Naive B cell (primary cell): Measurements from ENCODE around the gene PDIA5. TPM values are rescaled to one million over a fixed set of nuclear protein-coding genes. Genes with fewer than 3 reads are reported as not detected.
"Not testable (repeated sequence)": the region's sequence is repeated elsewhere in the genome, so short reads cannot be mapped to it uniquely, and the experiment has no call there.

Source experiments
- ATAC-seq, 2 donors: fragments of 150-1000 bp; cut with Tn5 transposase; 2 replicates each; pipeline ENCODE4 v1.10.0; 2021; ENCODE audit warnings: low read depth in 2 of 2, mild to moderate bottlenecking in 2 of 2, moderate library complexity in 2 of 2
- DNase-seq: peaks from one replicate; pipeline ENCODE4 v3.0.0; 2022
- H3K27ac Mint-ChIP-seq, 6 donors: one replicate each; pipeline ENCODE4 v1.8.0; 2020 to 2022; ENCODE audit warnings: mild to moderate bottlenecking in 6 of 6, mixed read lengths in 6 of 6, moderate library complexity in 5 of 6, inconsistent platforms in 2 of 6
- H3K27me3 Mint-ChIP-seq, 3 donors: one replicate each; pipeline ENCODE4 v1.8.0; 2021 to 2022; ENCODE audit warnings: mixed read lengths in 3 of 3, mild to moderate bottlenecking in 1 of 3
- H3K36me3 Mint-ChIP-seq, 2 donors: one replicate each; pipeline ENCODE4 v1.8.0; 2020 to 2022; ENCODE audit warnings: mixed read lengths in 2 of 2, inconsistent platforms in 1 of 2, mild to moderate bottlenecking in 1 of 2
- H3K4me1 Mint-ChIP-seq, 3 donors: one replicate each; pipeline ENCODE4 v1.8.0; 2020 to 2022; ENCODE audit warnings: mixed read lengths in 3 of 3, inconsistent platforms in 1 of 3, mild to moderate bottlenecking in 1 of 3, moderate library complexity in 1 of 3
- H3K4me3 Mint-ChIP-seq, 8 donors: one replicate each; pipeline ENCODE4 v1.8.0; 2020 to 2022; ENCODE audit warnings: mild to moderate bottlenecking in 8 of 8, mixed read lengths in 8 of 8, moderate library complexity in 8 of 8, inconsistent platforms in 2 of 8
- H3K9me3 Mint-ChIP-seq, 7 donors: one replicate each; pipeline ENCODE4 v1.8.0; 2020 to 2022; ENCODE audit warnings: mixed read lengths in 7 of 7, mild to moderate bottlenecking in 5 of 7, inconsistent platforms in 2 of 7, moderate library complexity in 1 of 7
- polyA plus RNA-seq, 6 donors: library from polyadenylated mRNA; unstranded; fragments of 300-500 nt; fragmentation: Illumina TruSeq; gene quantifications; one replicate each; pipeline ENCODE4 v1.2.3, GENCODE V29; 2021; ENCODE audit warnings: low read depth in 6 of 6

PDIA5 gene
- polyA plus RNA-seq, 6 donors from 2014 or later = 1.7 to 4.4 (median 2.2) TPM

DNA sequence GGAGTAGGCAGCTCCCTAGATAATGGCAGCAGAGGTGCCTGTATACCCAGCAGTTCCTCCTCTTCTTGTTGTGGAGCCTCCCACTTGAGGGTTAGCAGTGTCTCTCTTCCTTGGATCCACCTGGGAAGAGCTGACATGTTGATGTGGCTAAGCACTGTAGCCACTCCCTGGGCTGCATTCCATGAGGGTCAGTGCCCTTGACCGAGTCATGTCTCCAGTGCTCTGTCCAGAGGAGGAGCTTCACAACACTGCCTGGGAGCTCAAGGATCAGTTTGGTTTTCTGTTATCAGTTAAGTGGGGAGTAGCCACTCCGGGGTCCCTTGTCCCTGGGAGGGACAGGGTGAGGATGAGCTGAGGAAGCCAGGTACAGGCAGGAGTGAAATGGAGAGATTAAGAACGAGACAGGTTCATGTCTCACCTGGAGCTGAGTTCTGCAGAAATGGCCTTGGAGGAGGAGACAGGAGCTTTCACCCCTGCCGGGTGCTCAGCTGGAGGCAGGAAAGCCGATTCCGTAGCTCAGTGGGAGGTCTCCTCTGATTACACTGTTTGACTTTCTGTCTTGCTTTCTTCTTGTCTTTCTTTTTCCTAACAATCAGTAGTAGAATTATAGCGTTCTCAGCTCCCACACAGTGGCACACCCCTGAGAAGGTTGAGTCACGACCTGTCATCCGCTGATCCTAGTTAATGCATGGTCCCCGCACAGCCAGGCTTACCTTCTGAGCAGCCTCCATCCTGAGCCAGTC, 77.0 kb downstream of the PDIA5 start:
- Mint-ChIP-seq H3K4me1 (peaks cover 0 to 4% (median 0%) of the 10 kb centered on the region in 3 donors), H3K36me3 (no peaks in the 10 kb centered on the region), H3K27me3 (no peaks in the 10 kb centered on the region), H3K4me3 (no peak overlapping the region), H3K9me3 (no peaks in the 10 kb centered on the region), H3K27ac (peak overlapping the region in 1 of 6 donors; percentile 59)
- no peak for DNase-seq
- no peak for ATAC-seq

DNA sequence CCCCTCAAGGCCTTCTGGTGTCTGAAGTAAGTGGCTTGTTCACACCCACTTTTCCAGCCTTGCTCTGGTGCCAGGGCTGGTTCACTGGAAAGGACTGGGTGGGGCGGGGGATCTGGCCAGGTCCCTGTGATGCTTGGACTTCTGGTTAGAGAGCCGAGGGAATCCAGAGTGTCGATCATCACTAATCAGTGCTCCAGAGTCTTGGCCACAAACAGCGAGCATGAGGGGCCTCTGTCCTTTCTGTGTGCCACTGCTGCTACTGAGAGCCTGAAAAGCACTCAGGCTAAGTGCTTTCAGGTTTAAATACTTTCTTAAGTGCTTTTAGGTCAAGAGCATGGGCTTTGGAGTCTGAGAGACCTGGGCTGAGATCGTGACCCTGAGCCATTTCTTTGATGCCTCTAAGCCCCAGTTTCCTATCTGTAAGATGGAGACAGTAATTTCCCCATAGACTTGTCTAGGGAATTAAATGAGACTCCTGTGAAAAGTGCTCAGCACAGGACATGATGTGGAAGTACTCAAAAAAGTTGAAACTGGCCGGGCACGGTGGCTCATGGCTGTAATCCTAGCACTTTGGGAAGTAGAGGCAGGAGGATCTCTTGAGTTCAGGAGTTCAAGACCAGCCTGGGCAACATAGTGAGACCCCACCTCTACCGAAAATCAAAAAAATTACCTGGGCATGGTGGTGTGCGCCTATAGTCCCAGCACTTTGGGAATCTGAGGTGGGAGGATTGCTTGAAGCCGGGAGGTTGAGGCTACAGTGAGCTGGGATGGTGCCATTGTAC, 81.1 kb downstream of the PDIA5 start:
- H3K27me3 Mint-ChIP-seq = no peaks in the 10 kb centered on the region

DNA sequence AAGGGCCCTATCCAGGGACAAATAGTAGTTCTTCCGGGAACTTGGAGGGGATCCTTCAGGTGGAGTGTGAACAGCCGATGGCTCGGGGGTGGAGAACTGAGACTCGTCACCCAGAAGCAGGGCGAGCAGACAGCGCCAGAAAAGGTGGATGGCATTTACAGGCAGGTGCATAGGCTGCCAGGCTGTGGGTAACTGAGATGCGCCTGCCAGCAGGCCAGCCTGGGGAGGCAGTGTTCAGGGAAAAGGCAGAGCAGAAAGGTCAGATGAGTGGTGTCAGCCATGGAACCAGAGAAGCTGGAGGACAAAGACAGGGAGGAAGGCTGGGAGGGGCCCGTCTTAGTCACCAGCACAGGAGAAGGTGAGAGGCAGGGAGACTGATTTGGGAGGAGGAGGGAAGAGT, 81.9 kb downstream of the PDIA5 start:
- Mint-ChIP-seq H3K27ac (peak overlapping the region in 4 of 6 donors; percentile 15 to 85 (median 48)), H3K9me3 (peaks cover 0 to 9% (median 3%) of the 10 kb centered on the region in 7 donors), H3K27me3 (no peaks in the 10 kb centered on the region), H3K4me1 (peaks cover 17 to 26% (median 20%) of the 10 kb centered on the region in 3 donors), H3K36me3 (peaks cover 0 to 11% of the 10 kb centered on the region in 2 donors), H3K4me3 (no peak overlapping the region)
- ATAC-seq (no peak), DNase-seq (no peak)

More for the DNA sequence above, 81.1 kb downstream of the PDIA5 start:
- DNase-seq = no peak
- Mint-ChIP-seq H3K36me3 (peaks cover 0 to 11% of the 10 kb centered on the region in 2 donors), H3K4me3 (no peak overlapping the region), H3K9me3 (peaks cover 0 to 9% (median 3%) of the 10 kb centered on the region in 7 donors), H3K27ac (no peak overlapping the region), H3K4me1 (peaks cover 10 to 23% (median 12%) of the 10 kb centered on the region in 3 donors)
- no peak for ATAC-seq

DNA sequence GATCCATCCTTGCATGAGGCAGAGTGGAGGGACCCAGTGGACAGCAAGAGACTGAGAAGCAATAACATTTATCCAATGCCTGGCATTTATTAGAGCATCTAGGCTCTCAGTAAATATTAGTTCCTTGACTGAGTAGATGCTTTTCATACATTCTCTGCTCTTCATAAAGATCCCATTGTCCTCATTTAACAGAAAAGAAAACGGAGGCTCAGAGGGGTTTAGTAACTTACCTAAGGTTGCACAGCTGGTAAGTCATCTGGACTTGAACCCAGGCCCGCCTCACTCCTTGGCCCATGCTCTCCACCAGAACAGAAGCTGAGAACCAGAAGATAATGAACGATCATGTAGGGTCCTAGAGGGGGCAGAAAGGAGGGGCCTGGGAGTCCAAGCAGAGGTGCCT, 82.7 kb downstream of the PDIA5 start:
- Mint-ChIP-seq H3K36me3 (peaks cover 0 to 11% of the 10 kb centered on the region in 2 donors), H3K4me1 (peaks cover 24 to 29% (median 24%) of the 10 kb centered on the region in 3 donors), H3K4me3 (peak overlapping the region in 1 of 8 donors; percentile 61), H3K27ac (no peak overlapping the region), H3K9me3 (peaks cover 0 to 9% (median 3%) of the 10 kb centered on the region in 7 donors), H3K27me3 (no peaks in the 10 kb centered on the region)
- ATAC-seq = no peak
- no peak for DNase-seq

DNA sequence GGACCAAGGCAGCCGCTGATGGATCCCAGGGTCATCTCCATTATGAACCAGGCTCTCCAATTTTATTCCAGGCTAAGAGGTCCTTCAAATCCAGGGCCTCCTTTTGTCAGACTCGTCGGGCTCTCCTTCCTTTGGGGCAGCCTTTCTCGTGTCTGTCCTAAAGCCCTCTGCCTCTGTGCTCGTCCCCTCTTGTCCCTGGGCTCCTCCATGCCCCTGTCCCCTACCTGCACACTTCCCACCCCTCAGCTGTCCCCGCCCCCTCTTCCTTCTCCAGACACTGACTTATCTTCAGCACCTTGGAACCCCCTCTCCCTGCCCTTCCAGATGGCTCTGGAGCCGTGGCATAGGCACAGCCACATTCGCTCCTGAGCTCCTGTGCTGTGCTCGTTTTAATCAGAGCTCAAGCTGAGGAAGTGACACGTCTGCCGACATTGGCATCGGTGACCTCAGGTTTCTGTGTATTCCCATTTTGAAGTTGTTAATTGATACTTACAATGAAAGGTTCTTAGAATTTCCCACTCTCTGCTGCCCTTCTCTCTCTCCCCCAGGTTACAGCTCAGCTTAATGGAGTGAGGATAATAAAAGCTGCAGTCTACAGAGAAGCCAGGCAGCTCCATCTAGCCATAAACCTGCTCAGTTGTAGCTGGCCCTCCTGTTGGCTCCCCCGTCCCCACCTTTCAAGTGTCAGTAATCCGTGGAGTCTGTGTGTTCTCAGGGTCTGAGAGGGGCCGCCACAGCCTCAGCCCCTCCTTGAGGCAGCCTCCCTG, 83.8 kb downstream of the PDIA5 start:
- no peak for DNase-seq
- no peak for ATAC-seq
- Mint-ChIP-seq H3K4me3 (no peak overlapping the region), H3K4me1 (peaks cover 24 to 30% (median 29%) of the 10 kb centered on the region in 3 donors), H3K9me3 (peaks cover 0 to 9% (median 3%) of the 10 kb centered on the region in 7 donors), H3K36me3 (peaks cover 0 to 11% of the 10 kb centered on the region in 2 donors), H3K27ac (peak overlapping the region in 4 of 6 donors; percentile 29 to 76 (median 73)), H3K27me3 (no peaks in the 10 kb centered on the region)

GRCh38 chr3:123151251-123151705, 84.5 kb downstream of the PDIA5 start:
- Mint-ChIP-seq H3K4me3 (peak overlapping the region in 1 of 8 donors; percentile 25), H3K4me1 (peaks cover 24 to 30% (median 29%) of the 10 kb centered on the region in 3 donors), H3K27me3 (no peaks in the 10 kb centered on the region), H3K9me3 (peaks cover 0 to 9% (median 3%) of the 10 kb centered on the region in 7 donors), H3K27ac (peak overlapping the region in 5 of 6 donors; percentile 44 to 94 (median 76)), H3K36me3 (peaks cover 0 to 11% of the 10 kb centered on the region in 2 donors)
- no peak for ATAC-seq
- no peak for DNase-seq

DNA sequence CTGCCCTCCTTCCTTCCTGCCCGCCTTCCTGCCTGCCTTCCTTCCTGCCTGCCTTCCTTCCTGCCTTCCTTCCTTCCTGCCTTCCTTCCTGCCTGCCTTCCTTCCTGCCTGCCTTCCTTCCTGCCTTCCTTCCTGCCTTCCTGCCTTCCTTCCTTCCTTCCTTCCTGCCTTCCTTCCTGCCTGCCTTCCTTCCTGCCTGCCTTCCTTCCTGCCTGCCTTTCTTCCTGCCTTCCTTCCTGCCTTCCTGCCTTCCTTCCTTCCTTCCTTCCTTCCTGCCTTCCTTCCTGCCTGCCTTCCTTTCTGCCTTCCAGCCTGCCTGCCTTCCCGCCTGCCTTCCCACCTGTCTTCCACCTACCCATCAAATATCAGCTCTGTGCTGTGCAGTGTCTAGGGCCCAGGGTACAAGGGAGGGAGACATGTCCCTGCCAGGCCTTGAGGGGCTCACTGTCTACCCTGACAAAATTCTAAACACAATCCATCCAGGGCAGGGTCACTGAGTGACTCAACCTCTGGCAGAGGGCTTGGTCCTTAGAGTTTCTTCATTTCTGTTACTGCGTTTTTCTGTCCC, 85.1 kb downstream of the PDIA5 start:
- not testable (repeated sequence) for ATAC-seq, H3K27me3 Mint-ChIP-seq, H3K4me3 Mint-ChIP-seq, H3K9me3 Mint-ChIP-seq, DNase-seq
- Mint-ChIP-seq H3K27ac (peak overlapping the region in 5 of 6 donors; percentile 76 to 96 (median 94)), H3K36me3 (peaks cover 0 to 11% of the 10 kb centered on the region in 2 donors), H3K4me1 (peaks cover 24 to 30% (median 29%) of the 10 kb centered on the region in 3 donors)

DNA sequence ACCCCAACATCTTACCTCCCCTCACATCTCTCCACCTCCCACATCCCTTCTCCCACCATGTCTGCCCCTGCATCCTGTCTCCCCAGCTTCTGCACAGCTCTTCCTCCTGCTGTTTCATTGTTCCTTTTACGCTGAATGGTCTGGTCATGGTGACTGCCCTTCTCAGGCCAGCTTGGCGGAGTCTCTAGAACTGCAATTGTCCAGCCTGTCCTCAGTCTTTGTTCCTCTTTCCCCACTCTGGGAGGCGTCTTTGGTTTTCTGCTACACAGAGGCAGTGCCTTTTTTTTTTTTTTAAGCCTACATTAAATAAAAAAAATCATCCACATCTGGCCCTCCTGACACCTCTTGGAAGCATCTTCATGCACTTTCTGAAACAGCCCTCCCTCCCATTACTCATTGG, 85.9 kb downstream of the PDIA5 start:
- ATAC-seq (peak in 1 of 2 donors; percentile 33), DNase-seq (no peak)
- Mint-ChIP-seq H3K4me3 (peak overlapping the region in 1 of 8 donors; percentile 37), H3K27me3 (no peaks in the 10 kb centered on the region), H3K27ac (peak overlapping the region in 4 of 6 donors; percentile 76 to 90 (median 88)), H3K9me3 (peaks cover 0 to 9% (median 3%) of the 10 kb centered on the region in 7 donors), H3K4me1 (peaks cover 24 to 30% (median 29%) of the 10 kb centered on the region in 3 donors), H3K36me3 (peaks cover 0 to 11% of the 10 kb centered on the region in 2 donors)

DNA sequence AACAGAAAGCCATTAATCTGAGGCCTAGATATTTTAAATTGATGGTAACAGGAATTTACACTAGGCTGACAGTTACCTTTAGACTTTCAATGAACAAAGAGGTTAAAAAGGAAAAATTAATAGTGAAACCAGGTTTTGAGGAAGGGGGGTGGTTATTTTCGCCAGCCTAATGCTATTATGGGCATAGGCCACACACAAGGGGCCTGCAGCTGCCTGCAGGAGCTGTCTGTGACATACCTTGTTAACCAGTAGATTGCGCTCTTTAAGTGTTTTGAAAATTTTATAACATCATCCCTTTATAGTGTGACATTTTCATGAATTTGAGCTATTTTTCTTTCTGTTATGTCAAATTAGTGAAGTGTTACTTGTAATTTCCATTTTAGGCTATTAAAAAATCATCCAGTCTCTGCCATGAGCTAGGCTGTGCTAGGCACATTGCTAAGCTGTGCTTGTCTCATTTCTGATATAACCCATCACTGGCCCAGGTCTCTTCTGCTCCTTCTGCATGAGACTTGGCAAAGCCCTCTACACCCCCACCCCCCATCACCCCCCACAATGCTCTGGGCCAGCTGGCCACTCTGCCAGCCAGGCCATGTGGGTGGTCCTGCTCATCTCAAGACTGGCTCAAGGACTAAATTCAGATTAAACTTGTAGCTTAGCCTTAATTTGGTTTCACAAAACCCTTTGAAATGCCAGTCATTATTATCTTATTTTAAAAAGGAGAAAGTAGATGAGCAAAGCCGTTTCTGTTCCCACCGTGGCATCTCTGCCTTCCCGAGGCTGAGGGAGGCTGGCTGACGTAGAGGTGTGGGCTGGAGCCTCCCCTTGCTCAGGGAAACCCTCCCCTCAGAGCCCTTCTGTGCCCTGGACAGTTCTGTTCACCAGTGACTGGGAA, 86.5 kb downstream of the PDIA5 start:
- peaks cover 0 to 11% of the 10 kb centered on the region in 2 donors for H3K36me3 Mint-ChIP-seq
- ATAC-seq (peak; percentile 59 to 89), DNase-seq (peak; percentile 19)
- no peaks in the 10 kb centered on the region for H3K27me3 Mint-ChIP-seq
- peaks cover 0 to 9% (median 3%) of the 10 kb centered on the region in 7 donors for H3K9me3 Mint-ChIP-seq
- no peak overlapping the region for H3K4me3 Mint-ChIP-seq
- peaks cover 24 to 30% (median 29%) of the 10 kb centered on the region in 3 donors for H3K4me1 Mint-ChIP-seq
- peak overlapping the region in 3 of 6 donors; percentile 69 to 83 (median 76) for H3K27ac Mint-ChIP-seq

DNA sequence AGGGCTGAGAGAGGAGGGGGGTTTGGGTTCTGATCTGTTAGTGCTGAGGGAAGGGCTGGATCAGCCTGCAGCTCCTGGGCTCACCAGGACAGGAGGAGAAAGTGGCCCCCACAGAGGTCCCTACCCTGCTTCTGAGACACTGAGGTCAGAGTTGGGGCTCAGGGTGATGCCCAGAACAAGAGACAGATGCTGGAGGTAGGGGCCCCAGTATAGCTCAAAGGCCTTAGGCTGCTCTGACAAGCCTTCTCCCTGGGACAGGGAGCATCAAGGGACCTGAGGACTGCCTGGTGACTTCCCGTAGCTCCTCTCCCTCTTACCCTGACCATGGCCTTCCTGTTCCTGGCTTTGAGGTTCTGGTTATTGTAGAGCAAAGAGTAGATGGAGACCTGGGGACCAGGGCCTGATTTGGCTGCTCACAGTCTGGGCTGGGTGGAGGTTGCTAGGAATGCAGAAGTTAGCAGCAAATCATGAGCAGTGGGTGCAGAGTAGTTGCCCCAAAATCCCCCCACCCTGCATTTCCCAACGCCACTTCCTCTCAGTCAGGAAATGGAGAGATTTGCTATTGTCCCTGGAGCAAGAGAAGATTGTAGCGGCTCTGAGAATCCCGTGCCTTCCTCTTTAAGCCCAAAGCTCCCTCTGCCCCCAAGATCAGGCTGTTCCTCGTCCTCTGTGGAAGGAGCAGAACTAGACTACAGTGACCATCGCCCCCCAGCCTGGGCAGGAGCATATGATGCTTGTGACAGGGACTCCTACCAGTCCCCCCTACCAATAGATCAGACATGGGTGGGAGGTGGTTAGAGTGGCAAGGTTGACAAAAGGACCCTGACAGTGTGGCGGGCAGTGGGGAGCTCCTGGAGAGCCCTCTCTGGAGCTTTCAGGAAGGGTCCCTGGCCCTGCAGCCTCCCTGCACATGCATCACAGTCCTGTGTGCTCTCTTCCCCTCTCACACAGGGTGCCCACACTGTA, 87.5 kb downstream of the PDIA5 start:
- H3K9me3 Mint-ChIP-seq = peaks cover 0 to 9% (median 3%) of the 10 kb centered on the region in 7 donors
- DNase-seq (no peak), ATAC-seq (no peak)
- H3K27me3 Mint-ChIP-seq = no peaks in the 10 kb centered on the region
- H3K27ac Mint-ChIP-seq = peak overlapping the region in 1 of 6 donors; percentile 4
- H3K4me3 Mint-ChIP-seq = peak overlapping the region in 2 of 8 donors; percentile 10 to 70
- peaks cover 0 to 11% of the 10 kb centered on the region in 2 donors for H3K36me3 Mint-ChIP-seq
- peaks cover 24 to 30% (median 25%) of the 10 kb centered on the region in 3 donors for H3K4me1 Mint-ChIP-seq

- peaks cover 0 to 9% (median 3%) of the 10 kb centered on the region in 7 donors for H3K9me3 Mint-ChIP-seq
- H3K4me3 Mint-ChIP-seq = no peak overlapping the region
- ATAC-seq (no peak), DNase-seq (no peak)
- peaks cover 0 to 11% of the 10 kb centered on the region in 2 donors for H3K36me3 Mint-ChIP-seq
- H3K27ac Mint-ChIP-seq = peak overlapping the region in 2 of 6 donors; percentile 24 to 33
- H3K27me3 Mint-ChIP-seq = no peaks in the 10 kb centered on the region
- H3K4me1 Mint-ChIP-seq = peaks cover 21 to 30% (median 24%) of the 10 kb centered on the region in 3 donors
These were observed 88.7 kb downstream of the PDIA5 start for GRCh38 chr3:123155471-123156011.
